Activated naive CD8-positive, alpha-beta T cell treated with anti-CD3 and anti-CD28 coated beads, Interleukin-2, amount 50 U/mL, for 16 hours (primary cell): ENCODE data around the gene SERINC2.
"Not testable (repeated sequence)": the region's sequence is repeated elsewhere in the genome, so short reads cannot be mapped to it uniquely, and the experiment has no call there.

Experiments used
- DNase-seq: peaks from one replicate; pipeline ENCODE4 v3.0.0-alpha.2; 2020; ENCODE audit warnings: low read depth, low spot score

Gene SERINC2

GRCh38 chr1:31470794-31471315, 57.8 kb downstream of the SERINC2 start:
- DNase-seq: no peak

GRCh38 chr1:31471452-31472313, 58.7 kb downstream of the SERINC2 start:
- DNase-seq: not testable (repeated sequence)

DNA sequence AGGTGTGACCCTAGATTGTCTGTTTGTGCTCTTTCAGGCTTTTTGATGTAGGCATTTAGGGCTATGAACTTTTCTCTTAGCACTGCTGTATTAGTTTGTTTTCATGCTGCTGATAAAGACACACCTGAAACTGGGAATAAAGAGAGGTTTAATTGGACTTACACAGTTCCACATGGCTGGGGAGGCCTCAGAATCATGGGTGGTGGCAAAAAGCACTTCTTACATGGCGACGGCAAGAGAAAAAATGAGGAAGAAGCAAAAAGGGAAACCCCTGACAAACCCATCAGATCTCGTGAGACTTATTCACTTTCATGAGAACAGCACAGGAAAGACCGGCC, 59.3 kb downstream of the SERINC2 start:
- not testable (repeated sequence) for DNase-seq

DNA sequence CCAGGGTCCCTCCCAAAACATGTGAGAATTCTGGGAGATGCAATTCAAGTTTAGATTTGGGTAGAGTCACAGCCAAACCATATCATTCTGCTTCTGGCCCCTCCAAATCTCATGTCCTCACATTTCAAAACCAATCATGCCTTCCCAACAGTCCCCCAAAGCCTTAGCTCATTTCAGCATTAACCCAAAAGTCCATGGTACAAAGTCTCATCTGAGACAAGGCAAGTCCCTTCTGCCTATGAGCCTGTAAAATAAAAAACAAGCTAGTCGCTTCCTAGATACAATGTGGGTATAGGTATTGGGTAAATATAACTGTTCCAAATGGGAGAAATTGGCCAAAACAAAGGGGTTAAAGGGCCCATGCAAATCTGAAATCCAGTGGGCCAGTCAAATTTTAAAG, 59.7 kb downstream of the SERINC2 start:
- DNase-seq: not testable (repeated sequence)

DNA sequence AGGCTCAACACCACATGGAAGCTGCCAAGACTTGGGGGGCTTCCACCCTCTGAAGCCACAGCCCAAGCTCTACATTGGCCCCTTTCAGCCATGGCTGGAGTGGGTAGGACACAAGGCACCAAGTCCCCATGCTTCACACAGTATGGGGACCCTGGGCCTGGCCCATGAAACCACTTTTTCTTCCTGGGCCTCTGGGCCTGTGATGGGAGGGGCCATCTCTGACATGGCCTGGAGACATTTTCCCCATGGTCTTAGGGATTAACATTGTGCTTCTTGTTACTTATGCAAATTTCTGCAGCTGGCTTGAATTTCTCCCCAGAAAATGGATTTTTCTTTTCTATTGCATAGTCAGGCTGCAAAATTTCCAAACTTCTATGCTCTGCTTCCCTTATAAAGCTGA, 60.5 kb downstream of the SERINC2 start:
- not testable (repeated sequence) for DNase-seq

DNA sequence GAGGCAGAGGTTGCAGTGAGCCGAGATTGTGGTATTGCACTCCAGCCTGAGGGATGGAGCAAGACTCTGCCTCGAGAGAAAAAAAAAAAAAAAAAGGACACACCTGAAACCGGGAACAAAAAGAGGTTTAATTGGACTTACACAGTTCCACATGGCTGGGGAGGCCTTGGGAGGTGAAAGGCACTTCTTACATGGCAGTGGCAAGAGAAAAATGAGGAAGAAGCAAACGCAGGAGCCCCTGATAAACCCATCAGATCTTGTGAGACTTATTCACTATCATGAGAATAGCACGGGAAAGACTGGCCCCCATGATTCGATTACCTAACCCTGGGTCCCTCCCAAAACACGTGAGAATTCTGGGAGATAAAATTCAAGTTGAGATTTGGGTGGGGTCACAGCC, 61.6 kb downstream of the SERINC2 start:
- DNase-seq: not testable (repeated sequence)

GRCh38 chr1:31476891-31477846, 64.2 kb downstream of the SERINC2 start:
- no peak for DNase-seq

DNA sequence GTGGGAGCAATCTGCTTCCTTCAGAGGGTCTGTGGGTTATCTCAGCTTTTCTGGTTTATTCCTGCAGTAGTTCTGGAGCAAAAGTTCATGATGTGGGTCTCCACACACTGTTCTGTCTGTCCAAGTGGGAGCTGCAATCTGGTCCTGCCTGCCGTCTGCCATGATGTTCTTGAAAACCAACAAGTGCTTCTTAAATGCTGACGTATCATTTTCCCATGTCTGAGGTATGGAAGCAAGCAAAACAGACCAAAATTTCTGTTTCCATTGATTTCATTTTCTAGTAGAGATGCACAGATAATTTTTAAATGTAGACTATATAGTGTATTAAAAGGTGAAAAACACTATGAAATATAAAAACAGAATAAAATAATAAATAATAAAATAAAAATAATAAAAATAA, 65.2 kb downstream of the SERINC2 start:
- DNase-seq: no peak

DNA sequence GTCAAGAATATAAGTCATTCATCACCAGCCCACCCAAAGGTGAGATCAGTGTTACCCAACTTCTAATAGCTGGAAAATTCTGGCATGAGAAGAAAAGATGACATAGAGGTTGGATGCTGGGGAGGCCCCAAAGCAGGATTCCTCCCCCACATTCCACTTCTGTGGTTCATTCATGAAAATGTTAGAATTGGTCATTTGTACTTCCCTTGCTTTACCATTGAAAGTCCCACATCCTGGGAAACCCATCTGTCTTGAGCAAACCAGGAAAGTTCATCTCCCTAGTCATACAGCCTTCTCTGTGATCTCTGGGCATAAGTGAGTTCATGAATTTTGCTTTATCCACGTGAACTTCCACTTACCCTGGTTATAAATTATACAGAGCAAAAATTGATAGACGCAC, 66.8 kb downstream of the SERINC2 start:
- no peak for DNase-seq

GRCh38 chr1:31480426-31480825, 67.4 kb downstream of the SERINC2 start:
- DNase-seq: not testable (repeated sequence)

DNA sequence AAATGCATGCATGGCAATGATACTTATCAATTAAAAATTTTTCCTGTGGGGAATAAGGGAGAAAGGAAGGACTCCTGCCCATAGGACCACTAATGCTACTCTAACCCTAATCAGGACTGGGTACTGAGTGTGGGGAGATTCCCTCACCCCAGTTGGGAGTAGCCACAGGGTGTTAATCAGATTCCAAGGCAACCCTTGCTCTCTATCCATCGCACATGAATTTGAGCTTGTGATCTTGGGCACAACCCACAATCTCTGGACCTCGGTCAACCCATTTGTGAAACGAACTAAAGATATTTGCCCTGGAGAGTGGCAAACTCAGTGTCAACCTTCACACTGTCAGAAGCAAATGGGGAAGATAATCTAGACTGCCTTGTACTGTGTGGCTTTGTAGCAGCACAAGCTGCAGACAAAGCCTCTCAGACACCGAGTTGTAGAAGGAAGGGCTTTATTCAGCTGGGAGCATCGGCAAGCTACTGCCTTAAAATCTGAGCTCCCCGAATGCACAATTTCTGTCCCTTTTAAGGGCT, 69.5 kb downstream of the SERINC2 start:
- DNase-seq: no peak

DNA sequence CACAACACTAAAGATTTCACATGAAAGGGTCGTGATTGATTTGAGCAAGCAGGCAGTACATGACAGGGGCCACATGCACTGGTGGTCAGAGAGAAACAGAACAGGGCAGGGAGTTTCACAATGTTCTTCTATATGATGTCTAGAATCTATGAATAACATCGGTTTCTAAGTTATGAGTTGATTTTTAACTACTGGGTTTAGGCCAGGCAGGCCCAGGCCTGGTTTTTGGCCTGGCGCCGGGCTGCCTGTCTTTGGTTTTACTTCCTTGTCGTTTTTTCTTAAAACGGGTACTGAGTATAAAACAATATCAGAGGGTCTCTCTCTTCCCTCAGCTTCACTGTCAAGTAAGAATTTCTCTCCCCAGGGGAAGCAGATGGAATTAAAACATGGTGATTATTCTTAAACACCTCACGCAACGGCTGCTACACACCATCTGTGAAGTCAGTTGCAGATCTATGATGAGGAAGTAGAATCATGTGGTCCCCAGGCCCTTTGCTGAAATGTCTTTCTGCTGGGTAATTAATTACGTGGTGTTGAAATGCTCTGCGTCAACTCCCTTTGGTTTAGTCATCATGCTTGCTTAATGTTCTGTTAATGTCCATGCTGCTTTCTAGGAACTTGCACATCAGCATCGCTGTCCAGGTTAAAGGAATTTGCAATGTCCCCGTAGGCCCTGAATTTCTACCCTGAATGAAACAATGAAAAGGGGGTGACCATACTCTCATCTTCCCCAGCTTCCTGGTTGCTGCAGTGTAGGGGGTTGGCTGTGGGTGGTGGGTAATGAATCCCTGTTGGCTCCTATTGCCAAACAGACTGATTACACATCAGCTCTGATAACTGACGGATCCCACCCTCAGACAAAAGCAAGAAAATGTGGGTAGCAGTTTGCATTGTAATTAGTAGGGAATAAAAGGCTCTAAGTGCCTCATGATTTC, 70.3 kb downstream of the SERINC2 start:
- DNase-seq: no peak
